NCI-H774 (cell line): ENCODE data around the gene DDX11.
"Not testable (repeated sequence)": the region's sequence is repeated elsewhere in the genome, so short reads cannot be mapped to it uniquely, and the experiment has no call there.

Experiments
- DNase-seq: peaks from one replicate; lab custom pipeline; 2025; lab: John Stamatoyannopoulos, UW

The DDX11 gene

DNA sequence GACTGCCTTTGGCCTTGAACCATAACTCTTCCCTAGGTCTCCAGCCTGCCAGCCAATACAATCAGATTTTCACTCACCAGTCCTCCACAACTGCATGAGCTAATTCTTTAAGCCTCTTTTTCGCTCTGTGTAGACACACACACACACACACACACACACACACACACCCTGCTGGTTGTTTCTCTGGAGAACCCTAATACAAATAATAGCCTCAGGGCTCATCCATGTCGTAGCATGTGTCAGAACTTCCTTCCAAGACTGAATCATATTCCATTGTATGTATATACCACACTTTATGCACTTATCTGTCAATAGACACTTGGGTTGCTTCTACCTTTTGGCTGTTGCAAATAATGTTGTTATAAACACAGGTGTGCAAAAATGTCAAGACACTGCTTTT is 6.0 kb upstream of the DDX11 start:
- DNase-seq: not testable (repeated sequence)

DNA sequence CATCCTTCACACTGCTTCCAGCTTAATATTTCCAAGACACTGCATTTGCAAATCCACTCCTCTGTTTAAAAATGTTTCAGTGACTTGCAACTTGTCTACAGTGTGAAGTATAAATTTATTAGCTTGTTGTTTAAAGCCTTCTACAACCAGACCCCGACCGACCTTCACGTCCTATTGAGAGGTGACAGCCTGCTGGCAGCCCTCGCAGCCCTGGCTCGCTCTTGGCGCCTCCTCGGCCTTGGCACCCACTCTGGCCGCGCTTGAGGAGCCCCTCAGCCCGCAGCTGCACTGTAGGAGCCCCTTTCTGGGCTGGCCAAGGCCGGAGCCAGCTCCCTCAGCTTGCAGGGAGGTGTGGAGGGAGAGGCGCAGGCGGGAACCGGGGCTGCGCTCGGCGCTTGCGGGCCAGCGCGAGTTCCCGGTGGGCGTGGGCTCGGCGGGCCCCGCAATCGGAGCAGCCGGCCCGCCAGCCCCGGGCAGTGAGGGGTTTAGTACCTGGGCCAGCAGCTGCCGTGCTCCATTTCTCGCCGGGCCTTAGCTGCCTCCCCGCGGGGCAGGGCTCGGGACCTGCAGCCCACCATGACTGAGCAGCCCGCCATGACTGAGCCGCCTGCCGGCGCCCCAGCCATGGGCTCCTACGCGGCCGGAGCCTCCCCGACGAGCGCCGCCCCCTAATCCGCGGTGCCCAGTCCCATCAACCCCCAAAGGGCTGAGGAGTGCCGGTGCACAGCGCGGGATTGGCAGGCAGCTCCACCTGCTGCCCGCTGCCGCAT is 2.5 kb upstream of the DDX11 start:
- not testable (repeated sequence) for DNase-seq

DNA sequence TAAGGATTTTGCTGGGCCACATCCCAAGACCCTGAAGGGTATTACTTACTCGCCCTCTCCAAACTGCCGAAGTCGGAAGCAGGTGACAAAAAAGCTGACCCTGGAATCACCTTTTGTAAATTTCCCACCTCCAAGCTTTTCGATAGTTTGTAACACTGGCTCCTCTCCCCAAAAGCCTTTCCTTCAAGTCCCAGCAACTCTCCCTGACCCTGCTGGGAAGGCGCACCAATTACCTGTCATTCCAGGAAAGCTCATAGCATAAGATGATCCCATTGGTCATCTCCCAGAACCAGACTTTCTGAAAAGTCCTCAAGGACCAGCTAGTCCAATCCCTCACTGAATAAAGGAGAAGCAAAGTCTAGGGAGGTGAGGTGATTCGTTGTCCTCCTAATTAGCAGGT is 698 bp upstream of the DDX11 start:
- peak; percentile 3 for DNase-seq

DNA sequence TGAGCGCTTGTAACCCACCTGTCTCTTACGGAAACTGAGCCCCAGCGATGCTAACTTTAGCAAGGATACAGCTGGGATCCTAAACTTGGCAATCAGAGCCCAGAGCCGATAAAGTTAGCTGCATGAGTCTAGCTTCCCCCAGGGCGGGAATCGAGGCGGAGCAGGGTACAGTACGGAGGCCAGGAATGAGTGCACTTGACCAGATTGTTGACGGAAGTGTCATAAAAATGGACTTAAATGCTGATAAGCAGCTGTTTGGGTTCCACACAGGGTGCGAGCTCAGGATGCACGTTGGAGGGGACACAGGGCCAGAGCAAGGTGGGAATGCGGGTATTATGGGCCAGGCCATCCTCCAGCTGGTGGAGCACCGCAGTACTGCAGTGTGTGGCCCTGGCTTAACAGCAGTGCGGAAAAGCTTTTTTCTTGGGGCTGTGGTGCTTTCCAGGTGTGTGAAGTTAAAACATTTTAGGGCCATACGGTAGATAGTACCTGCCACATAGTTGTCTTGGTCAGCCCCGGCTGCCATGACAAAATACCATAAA is 744 bp downstream of the DDX11 start:
- DNase-seq: peak; percentile 59

DNA sequence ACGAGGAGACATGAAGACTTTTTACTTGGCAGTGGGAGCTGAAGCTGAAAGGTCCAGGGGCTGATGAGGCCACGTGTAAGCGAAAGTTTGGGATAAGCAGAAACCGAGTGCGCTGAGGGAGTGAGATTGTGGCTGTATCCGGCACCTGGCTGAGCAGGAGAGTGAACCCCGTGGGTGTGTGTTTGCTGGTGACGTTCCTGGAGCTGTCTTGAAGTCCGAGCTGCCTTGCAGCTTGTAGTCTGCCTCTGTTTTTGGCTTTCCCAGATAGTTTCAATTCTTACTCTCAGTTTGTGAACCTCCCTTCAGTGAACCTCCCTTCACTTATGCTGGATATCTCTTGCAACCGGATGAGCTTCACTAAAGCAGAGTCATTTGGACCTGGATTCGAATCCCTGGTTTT is 2.5 kb downstream of the DDX11 start:
- not testable (repeated sequence) for DNase-seq

DNA sequence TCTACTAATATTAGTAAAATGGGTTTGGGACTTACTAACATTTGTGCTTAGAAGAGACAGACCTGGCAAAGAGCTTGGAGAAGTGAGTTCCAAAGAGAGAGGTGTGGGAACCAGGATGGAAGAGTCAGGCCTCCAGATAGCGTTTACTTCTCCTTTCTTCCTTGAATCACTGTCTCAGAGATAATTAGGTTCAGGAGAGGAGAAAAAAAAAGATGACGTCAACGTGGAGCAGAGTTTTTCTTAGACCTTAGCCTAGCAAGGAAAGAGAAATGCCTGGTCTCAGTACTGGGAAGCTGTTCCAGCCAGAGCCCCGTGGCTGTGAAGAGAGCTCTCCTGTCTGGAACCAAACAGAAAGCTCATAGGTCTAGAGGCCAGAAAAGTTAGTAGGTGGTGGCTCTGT is 3.4 kb downstream of the DDX11 start:
- DNase-seq: not testable (repeated sequence)

DNA sequence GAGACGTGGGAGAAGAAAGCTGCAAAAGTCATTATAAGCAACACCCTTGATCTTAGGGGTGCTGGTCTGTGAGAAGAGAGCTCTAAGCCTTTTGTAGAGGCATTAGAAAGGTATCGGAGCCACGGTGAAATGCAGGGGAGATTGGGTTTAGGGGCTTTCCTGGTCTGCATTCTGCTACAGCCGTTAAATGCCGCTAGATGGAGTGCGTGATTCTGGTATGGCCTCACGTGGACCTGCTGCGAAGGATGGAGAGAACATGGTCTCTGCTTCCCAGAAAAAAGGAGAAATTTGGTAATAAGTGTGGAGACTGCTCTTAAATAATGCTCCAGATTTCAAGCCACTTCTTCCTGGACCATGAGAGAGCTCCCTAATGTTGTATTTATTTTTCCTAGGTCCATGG is 4.3 kb downstream of the DDX11 start:
- not testable (repeated sequence) for DNase-seq

DNA sequence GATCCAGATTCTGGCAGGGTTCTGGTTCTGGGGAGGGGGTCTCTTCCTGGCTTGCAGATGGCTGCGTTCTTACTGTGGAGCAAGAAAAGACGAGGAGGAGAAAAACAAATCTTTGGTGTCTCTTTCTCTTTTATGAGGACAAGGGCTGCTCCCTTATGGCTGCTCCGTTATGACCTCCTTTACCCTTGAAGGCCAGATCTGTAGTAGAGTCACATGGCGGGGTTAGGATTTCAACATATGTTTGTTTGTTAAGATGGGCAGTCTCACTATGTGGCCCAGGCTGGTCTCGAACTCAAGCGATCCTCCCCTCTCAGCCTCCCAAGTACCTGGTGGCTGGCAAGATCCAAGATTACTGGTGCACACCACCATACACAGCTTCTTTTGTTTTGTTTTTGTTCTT is 5.8 kb downstream of the DDX11 start:
- DNase-seq: not testable (repeated sequence)

DNA sequence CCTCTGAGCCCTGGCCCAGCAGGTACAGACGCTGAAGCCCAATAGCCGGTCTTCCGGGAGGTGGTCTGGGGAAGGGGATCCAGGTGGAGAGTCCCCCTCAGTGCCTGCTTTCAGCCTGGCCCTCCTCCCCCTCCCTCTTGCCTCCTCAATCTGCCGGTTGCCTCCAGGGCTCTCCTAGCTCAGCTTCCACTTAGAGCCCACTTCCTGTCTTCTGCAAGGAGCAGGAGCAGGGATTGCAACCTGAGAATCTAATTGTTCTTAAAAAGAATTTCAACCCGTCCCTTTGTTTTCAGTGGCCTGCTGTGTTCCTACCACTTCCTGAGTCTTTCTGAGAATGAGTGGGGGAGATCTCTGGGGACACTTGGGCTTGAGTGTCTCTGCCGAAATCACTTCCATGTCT is 6.6 kb downstream of the DDX11 start:
- DNase-seq: not testable (repeated sequence)

DNA sequence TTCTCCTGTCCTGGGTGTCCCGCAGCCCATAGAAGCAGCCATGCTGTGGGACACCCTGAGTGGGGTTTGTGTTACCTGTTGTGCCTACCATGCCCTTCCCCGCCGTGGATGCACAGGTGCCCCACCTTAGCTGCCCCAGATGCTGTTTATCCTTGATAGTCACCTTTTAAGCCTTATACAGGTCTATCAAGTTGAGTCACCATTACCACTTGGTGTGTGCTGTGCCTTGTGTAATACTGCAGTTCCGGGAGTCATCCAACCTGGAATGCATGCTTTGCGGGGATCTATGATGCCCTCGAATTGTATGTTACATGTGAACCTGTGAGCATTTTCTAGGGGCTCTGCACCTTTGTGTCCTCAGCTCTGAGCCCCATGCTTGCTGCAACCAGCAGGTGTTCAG is 7.6 kb downstream of the DDX11 start:
- DNase-seq: not testable (repeated sequence)

DNA sequence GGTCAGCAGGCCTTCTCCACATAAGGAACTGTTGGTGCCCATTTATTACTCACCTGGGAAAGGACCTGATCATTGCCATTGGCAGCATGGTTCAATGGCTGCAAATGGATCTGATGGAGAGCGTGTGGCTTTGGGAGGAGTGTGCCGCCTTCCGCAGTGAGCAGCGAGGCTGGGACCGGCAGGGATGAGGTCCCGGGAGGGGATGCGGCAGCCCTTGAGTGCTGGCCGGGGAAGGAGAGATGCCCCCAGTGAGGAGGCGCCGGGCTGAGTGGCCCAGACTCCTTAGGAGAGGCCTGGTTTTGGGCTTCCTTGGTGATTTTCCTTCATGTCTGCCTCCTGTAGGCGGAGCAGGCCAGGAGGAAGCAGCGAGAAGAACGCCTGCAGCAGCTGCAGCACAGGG is 10.6 kb downstream of the DDX11 start:
- DNase-seq: not testable (repeated sequence)

DNA sequence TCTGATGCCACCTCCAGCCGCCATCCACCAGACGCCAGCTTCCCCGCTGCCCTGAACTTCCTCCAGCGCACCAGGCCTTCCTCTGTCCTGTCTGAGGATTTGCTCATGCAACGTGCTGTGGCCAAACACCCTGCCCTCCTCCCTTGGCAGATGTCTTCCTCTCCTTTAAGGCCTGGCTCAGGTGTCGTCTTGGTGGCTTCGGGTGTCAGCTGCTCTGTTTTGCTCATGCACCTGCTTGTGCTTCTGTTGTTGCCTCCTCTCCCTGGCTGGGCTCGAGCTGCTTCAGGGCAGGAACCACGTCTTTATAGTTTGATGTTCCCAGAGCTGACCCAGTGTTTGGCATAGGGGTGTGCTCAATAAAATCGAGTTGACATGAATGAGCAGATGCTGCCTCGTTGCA is 12.4 kb downstream of the DDX11 start:
- DNase-seq: not testable (repeated sequence)

DNA sequence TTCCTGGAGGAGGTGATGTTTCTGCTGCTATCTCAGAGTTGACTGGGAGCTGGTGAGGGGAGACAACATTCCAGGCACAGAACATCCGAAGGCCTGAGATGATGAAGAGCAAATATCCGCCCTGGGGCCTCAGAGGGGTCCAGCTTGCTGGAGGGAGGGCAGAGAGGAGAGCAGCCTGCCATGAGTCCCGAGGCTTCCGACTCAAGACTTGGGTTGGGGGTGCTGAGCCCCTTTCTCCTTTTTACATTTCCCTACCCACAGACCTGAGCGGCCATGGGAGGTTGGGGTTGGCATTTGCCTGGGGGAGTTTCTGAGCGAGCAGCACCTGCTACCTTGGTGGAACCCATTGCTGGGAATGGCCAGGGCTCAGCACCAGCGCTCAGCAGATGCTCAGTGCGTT is 13.8 kb downstream of the DDX11 start:
- not testable (repeated sequence) for DNase-seq

DNA sequence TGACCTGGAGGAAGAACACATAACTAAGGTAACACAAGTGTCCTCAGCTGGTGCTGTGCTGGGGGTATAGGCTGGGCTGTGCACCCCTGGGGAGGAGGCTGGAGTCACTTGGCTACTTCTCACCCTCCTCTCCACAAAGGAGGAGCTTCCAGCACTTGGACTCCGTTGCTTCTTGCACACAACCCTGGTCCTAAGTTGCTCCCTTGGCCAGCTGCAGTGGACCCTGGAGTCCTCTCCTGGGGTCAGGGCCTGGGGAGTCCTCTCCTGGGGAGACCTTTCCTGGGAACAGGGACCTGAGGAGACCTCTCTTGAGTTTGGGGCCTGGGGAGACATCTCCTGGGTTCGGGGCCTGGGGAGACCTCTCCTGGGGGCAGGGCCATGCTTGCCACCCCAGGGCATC is 14.3 kb downstream of the DDX11 start:
- DNase-seq: not testable (repeated sequence)

DNA sequence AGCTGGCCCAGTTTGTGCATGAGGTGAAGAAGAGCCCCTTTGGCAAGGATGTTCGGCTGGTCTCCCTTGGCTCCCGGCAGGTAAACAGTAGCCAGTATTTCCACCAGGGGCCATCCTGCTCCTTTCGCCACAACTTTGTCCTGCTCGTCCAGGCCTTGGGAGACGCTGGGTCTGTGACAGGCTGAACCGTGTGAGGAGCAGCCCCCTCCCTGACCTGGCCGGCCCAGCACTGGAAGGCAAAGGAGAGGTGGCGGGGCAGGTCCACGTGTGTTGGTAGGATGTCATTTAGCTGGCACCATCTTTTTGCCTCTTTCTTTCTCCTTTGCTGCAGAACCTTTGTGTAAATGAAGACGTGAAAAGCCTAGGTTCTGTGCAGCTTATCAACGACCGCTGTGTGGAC is 15.4 kb downstream of the DDX11 start:
- DNase-seq: no peak

DNA sequence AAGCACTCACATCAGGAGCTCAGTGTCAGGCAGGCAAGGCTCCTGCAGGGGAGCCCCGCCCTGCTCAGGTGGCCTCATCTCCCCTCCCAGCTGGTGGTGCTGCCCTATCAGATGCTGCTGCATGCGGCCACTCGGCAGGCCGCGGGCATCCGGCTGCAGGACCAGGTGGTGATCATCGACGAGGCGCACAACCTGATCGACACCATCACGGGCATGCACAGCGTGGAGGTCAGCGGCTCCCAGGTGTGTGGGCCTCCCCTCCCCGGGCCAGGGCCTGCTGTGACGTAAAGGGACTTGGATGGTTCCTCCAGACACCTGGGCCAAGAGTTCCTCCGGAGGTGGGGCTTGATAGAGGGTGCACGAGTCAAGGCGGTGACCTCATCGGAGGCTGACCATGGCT is 18.0 kb downstream of the DDX11 start:
- not testable (repeated sequence) for DNase-seq

DNA sequence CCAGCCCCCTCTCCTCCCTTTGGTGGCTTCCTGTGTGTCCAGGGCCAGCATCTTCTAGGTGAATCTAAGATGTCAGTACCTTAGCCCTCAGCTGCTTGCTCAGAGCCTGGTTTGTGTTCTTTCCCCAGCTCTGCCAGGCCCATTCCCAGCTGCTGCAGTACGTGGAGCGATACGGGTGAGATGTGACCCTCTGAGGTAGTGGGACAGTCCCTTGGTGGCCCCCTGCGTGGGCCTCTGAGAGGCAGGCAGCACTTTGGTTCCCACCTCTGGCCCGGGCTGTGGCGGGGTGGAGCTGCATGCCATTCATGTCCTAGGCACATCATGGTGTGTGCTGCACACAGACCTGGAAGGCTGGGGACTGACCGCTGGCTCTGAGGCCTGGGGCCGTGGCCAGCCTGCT is 19.1 kb downstream of the DDX11 start:
- not testable (repeated sequence) for DNase-seq

DNA sequence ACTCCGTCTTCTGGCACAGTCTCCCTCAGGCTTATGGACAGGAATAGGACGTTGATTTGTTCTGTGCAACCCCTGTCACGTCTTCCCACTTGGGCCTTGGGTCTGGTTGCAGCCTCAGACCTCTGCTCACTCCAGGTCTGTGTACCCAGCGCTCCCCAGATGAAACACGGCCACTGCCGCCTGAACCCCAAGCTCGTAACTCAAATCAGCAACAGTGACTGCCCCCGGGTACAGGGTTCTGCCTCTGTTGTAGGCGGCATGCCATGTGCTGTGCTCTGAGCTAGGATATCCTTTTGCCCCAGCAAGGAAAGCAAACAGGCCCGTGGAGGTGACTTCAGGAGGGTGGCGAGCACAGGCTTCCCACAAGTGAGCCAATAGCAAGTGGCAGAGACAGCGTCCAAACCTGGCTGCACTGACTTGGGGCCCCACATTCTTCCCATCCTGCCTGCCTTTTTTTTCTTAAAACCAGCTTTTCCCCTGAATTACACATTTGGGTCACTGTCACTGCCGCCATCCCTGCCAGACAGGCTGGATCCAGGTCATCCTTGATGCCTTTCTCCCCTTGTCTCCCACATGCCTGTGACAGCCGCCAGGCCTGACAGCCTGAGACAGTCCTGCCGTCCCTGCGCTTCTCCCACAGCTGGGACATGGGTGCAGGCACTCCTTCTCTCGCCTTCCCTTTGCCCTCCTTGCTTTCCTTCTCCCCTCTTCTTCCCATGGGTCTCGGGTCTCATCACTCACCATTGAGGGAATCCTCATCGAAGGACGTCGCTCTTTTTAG is 21.6 kb downstream of the DDX11 start:
- DNase-seq: not testable (repeated sequence)

DNA sequence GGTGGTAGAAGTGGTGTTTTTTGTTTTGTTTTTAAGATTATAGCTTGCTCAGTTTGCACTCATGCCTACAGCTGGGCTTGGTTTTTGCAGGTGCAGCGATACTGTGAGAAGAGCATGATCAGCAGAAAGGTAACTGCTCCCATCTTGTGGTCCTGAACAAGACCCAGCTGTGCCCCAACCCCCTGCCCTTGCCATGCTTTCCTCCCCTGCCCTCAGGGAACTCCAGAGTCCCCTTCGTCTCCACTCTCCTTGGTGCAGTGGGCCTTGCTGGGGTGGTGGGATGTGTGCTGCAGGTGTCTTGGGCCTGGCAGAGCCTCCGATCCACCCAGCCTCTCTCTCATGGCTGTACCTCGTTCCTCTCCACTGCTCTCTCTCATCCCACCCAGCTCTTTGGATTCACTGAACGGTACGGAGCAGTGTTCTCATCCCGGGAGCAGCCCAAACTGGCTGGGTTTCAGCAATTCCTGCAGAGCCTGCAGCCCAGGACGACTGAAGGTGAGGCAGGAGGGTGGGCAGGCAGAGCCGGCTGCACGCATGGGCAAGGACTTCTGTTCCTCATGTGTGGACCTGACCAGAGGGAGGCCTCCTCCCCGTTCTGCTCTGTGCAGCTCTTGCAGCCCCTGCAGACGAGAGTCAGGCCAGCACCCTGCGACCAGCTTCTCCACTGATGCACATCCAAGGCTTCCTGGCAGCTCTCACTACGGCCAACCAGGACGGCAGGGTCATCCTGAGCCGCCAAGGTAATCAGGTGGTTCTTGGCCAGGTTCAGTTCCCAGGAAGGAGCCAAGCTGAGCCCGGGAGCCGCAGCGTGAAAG is 22.8 kb downstream of the DDX11 start:
- DNase-seq: not testable (repeated sequence)

DNA sequence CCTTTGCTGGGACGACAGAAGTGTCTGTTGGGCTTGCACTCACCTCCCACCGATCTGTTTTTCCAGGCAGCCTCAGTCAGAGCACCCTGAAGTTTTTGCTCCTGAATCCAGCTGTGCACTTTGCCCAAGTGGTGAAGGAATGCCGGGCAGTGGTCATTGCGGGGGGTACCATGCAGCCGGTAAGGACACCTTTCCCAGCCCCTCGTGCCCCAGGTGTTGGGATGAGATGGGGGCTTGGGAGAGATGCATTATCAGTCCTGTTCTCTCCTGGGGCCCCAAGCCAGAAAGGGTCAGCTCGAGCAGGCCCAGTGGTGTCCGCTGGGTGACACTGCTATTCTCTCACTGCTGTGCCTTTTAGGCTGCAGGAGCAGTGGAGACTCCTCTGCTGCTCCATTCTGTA is 24.2 kb downstream of the DDX11 start:
- DNase-seq: not testable (repeated sequence)

DNA sequence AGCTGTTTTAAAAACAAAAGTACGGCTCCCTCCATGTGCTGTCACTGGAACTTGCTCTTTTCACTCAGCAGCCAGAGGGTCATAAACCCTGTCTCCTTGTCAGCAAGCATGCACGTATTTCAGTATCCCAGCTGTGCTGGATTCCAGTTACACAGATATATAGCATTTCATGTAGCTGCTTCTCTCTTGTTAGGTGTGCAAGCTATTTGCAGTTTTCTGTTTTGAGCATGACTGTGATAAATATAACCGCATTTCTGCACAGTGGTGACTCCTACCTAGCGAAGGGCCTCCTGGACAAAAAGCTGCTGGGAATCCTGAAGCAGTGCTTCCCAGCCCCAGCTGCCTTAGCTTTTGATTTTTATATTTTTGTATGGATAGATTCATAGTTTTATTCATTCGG is 24.7 kb downstream of the DDX11 start:
- not testable (repeated sequence) for DNase-seq

DNA sequence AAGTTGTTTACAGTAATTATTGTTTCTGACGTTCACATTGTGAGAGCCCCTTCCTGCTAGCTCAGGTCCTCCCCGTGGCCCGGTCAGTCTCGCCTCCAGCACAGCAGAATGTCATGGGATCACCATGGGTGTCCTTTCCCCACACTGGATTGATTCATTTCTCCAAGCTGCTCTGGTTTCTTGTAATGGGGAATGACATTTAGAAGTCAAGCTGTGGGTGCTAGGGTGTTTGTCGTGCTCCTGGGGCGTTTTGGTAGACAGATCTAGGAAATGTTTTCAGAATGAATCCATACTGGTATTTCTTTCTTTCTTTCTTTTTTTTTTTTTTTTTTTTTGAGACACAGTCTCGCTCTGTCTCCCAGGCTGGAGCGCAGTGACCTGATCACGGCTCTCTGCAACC is 25.1 kb downstream of the DDX11 start:
- not testable (repeated sequence) for DNase-seq
